Kidney (tissue), 14 donors: ENCODE measurements around the gene DNAJB2. TPM values are rescaled to one million over a fixed set of nuclear protein-coding genes. Genes with fewer than 3 reads are reported as not detected.

Experiments
- DNase-seq, 5 donors: peaks; one replicate each; pipeline ENCODE4 v3.0.0-alpha.2; 2013 to 2020
- FAIRE-seq: peaks from 2 replicates; lab custom pipeline; 2012; peaks lifted over from hg19 to GRCh38; lab: Jason Lieb, UNC
- H3K27ac ChIP-seq, 2 donors: one replicate each; pipeline ENCODE4 v1.7.0; 2013; ENCODE audit warnings: low read depth in 2 of 2, low read length in 2 of 2, inconsistent platforms in 1 of 2
- H3K27me3 ChIP-seq: one replicate; pipeline ENCODE4 v1.7.1; 2013; ENCODE audit warnings: low read length, inconsistent platforms; ENCODE audit not compliant: control insufficient read depth, insufficient read depth
- H3K36me3 ChIP-seq, 3 donors: one replicate each; pipeline versions ENCODE4 v1.7.0 to v1.7.1; 2013; ENCODE audit warnings: low read length in 3 of 3, control low read depth in 1 of 3, inconsistent platforms in 1 of 3; ENCODE audit not compliant: insufficient read depth in 3 of 3, control insufficient read depth in 2 of 3
- H3K4me1 ChIP-seq, 3 donors: one replicate each; pipeline versions ENCODE4 v1.7.0 to v1.7.1; 2013; ENCODE audit warnings: low read length in 3 of 3, inconsistent platforms in 1 of 3, low read depth in 1 of 3; ENCODE audit not compliant: control insufficient read depth in 2 of 3, insufficient read depth in 2 of 3
- H3K4me3 ChIP-seq, 3 donors: one replicate each; pipeline versions ENCODE4 v1.7.0 to v1.8.1; 2013; ENCODE audit warnings: low read length in 3 of 3, control low read depth in 1 of 3, inconsistent platforms in 1 of 3
- H3K9ac ChIP-seq, 3 donors: one replicate each; pipeline versions ENCODE4 v1.7.0 to v1.7.1; 2013; ENCODE audit warnings: low read length in 3 of 3, control low read depth in 1 of 3, inconsistent platforms in 1 of 3
- H3K9me3 ChIP-seq, 3 donors: one replicate each; pipeline versions ENCODE4 v1.7.0 to v1.7.1; 2013; ENCODE audit warnings: low read length in 3 of 3, control low read depth in 1 of 3, inconsistent platforms in 1 of 3; ENCODE audit not compliant: control insufficient read depth in 2 of 3, insufficient read depth in 1 of 3
- intact Hi-C: fragments of 100-400 bp; cut with DNase I; formaldehyde crosslinking; loops from one replicate; pipeline ENCODE4 v1.11.1; 2022
- polyA plus RNA-seq: library from polyadenylated mRNA; stranded (reverse); fragments of 350-450 nt; fragmentation: Illumina TruSeq; extraction: RNeasy Lipid Tissue Mini Kit (QIAGEN cat#74804); gene quantifications from one replicate; pipeline ENCODE4 v1.2.3, GENCODE V29; 2014; ENCODE audit warnings: low read depth, low replicate concordance; ENCODE audit not compliant: insufficient read depth
- total RNA-seq: library from RNA; stranded (reverse); fragmentation: NEBNext Ultra II Directional; extraction: Animal tissue kit (Norgen Biotek cat#: 25700); gene quantifications from one replicate; pipeline ENCODE4 v1.2.1, GENCODE V29; 2021
- TF ChIP-seq, protein P1 (sequence below): IDR thresholded peaks from 3 replicates; pipeline ENCODE4 v1.5.1; 2012; ENCODE audit warnings: mild to moderate bottlenecking, moderate library complexity, borderline replicate concordance; ENCODE audit not compliant: insufficient read depth; ENCODE audit errors: extremely low read depth
- donor health status: control.
- donor health status: control.
- donor health status: control.
- donor health status: control.
- donor health status: control.
- donor health status: DM: yes; HTN: yes; CAD: no.
- donor health status: Normal renal cell carcinoma (clear cell type).

The DNAJB2 gene
- total and polyA plus RNA-seq, 2 donors from 2014 or later = 94.3 to 128 TPM

- no peak overlapping the region for H3K4me3 ChIP-seq
- H3K9me3 ChIP-seq = no peaks in the 10 kb centered on the region
- H3K9ac ChIP-seq = no peak overlapping the region
- no peak for FAIRE-seq
- peak; percentile 40 to 75 (median 60) for DNase-seq
- intact Hi-C loops = no loop called here
- H3K27me3 ChIP-seq = no peaks in the 10 kb centered on the region
- TF ChIP-seq, protein P1, sequence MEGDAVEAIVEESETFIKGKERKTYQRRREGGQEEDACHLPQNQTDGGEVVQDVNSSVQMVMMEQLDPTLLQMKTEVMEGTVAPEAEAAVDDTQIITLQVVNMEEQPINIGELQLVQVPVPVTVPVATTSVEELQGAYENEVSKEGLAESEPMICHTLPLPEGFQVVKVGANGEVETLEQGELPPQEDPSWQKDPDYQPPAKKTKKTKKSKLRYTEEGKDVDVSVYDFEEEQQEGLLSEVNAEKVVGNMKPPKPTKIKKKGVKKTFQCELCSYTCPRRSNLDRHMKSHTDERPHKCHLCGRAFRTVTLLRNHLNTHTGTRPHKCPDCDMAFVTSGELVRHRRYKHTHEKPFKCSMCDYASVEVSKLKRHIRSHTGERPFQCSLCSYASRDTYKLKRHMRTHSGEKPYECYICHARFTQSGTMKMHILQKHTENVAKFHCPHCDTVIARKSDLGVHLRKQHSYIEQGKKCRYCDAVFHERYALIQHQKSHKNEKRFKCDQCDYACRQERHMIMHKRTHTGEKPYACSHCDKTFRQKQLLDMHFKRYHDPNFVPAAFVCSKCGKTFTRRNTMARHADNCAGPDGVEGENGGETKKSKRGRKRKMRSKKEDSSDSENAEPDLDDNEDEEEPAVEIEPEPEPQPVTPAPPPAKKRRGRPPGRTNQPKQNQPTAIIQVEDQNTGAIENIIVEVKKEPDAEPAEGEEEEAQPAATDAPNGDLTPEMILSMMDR = no peak
- H3K27ac ChIP-seq = peak overlapping the region; percentile 51 to 60
- no peaks in the 10 kb centered on the region for H3K36me3 ChIP-seq
- H3K4me1 ChIP-seq = peaks cover 8 to 18% (median 14%) of the 10 kb centered on the region in 3 donors
Measured at GRCh38 chr2:219274361-219274921, 4.7 kb upstream of the DNAJB2 start.

GRCh38 chr2:219277703-219278654, 1.2 kb upstream of the DNAJB2 start:
- Histone ChIP-seq H3K4me1 (peaks cover 8 to 21% (median 16%) of the 10 kb centered on the region in 3 donors), H3K27ac (peak overlapping the region; percentile 93 to 97), H3K27me3 (no peaks in the 10 kb centered on the region), H3K9me3 (no peaks in the 10 kb centered on the region), H3K36me3 (peaks cover 0 to 15% (median 8%) of the 10 kb centered on the region in 3 donors), H3K9ac (peak overlapping the region; percentile 43 to 85 (median 67)), H3K4me3 (peak overlapping the region in 2 of 3 donors; percentile 58 to 92)
- DNase-seq (peak; percentile 85 to 91 (median 87)), FAIRE-seq (no peak)
- intact Hi-C loops = no loop called here
- TF ChIP-seq, protein P1 = peak; percentile 91

- DNase-seq (peak in 1 of 5 donors; percentile 32), FAIRE-seq (no peak)
- H3K9me3 ChIP-seq = no peaks in the 10 kb centered on the region
- intact Hi-C loops = no loop called here
- H3K27ac ChIP-seq = peak overlapping the region; percentile 93 to 97
- peak overlapping the region; percentile 43 to 85 (median 67) for H3K9ac ChIP-seq
- H3K4me1 ChIP-seq = peaks cover 8 to 21% (median 16%) of the 10 kb centered on the region in 3 donors
- no peaks in the 10 kb centered on the region for H3K27me3 ChIP-seq
- TF ChIP-seq, protein P1 = no peak
- peaks cover 0 to 15% (median 9%) of the 10 kb centered on the region in 3 donors for H3K36me3 ChIP-seq
- peak overlapping the region; percentile 52 to 92 (median 65) for H3K4me3 ChIP-seq
Measured at GRCh38 chr2:219278655-219279150, 463 bp upstream of the DNAJB2 start.
